ENCODE results near the gene TRIM56. TPM values are rescaled to one million over a fixed set of nuclear protein-coding genes. Genes with fewer than 3 reads are reported as not detected.

The TRIM56 gene
- total RNA-seq, 1 donor from 2014 or later, result 16.0 TPM

- TF ChIP-seq CTCF (conservative IDR thresholded peaks at IDR 0.05), result peak; percentile 68
- Mint-ChIP-seq H3K9me3 (peaks cover 5% of the 10 kb centered on the region), H3K27me3 (ENCODE audit: low read depth) (peaks cover 2% of the 10 kb centered on the region), H3K36me3 (ENCODE audit: low read depth) (peaks cover 10% of the 10 kb centered on the region), H3K4me3 (no peak overlapping the region), H3K4me1 (peaks cover 12% of the 10 kb centered on the region), H3K27ac (ENCODE audit: unreplicated experiment) (no peak overlapping the region)
- peak; percentile 51 for DNase-seq (ENCODE audit: low read depth, low spot score)
Observed at GRCh38 chr7:101094791-101095375, 9.6 kb downstream of the TRIM56 start.

- Mint-ChIP-seq H3K4me1 (peaks cover 17% of the 10 kb centered on the region), H3K36me3 (ENCODE audit: low read depth) (peaks cover 3% of the 10 kb centered on the region), H3K27me3 (ENCODE audit: low read depth) (peaks cover 2% of the 10 kb centered on the region), H3K4me3 (no peak overlapping the region), H3K9me3 (no peaks in the 10 kb centered on the region), H3K27ac (ENCODE audit: unreplicated experiment) (no peak overlapping the region)
- TF ChIP-seq CTCF (conservative IDR thresholded peaks at IDR 0.05), result no peak
- no peak for DNase-seq (ENCODE audit: low read depth, low spot score)
Observed at GRCh38 chr7:101096331-101096956, 11.2 kb downstream of the TRIM56 start.

GRCh38 chr7:101096957-101097347 is 11.7 kb downstream of the TRIM56 start:
- no peak overlapping the region for H3K4me3 Mint-ChIP-seq
- TF ChIP-seq CTCF (conservative IDR thresholded peaks at IDR 0.05), result no peak
- DNase-seq (ENCODE audit: low read depth, low spot score), result no peak
- no peaks in the 10 kb centered on the region for H3K9me3 Mint-ChIP-seq
- H3K27ac Mint-ChIP-seq (ENCODE audit: unreplicated experiment), result no peak overlapping the region
- H3K27me3 Mint-ChIP-seq (ENCODE audit: low read depth), result peaks cover 2% of the 10 kb centered on the region
- H3K36me3 Mint-ChIP-seq (ENCODE audit: low read depth), result peaks cover 3% of the 10 kb centered on the region
- H3K4me1 Mint-ChIP-seq, result peaks cover 17% of the 10 kb centered on the region

- no peak for DNase-seq (ENCODE audit: low read depth, low spot score)
- Mint-ChIP-seq H3K27ac (ENCODE audit: unreplicated experiment) (no peak overlapping the region), H3K4me3 (no peak overlapping the region), H3K9me3 (no peaks in the 10 kb centered on the region), H3K27me3 (ENCODE audit: low read depth) (peaks cover 2% of the 10 kb centered on the region), H3K4me1 (peaks cover 17% of the 10 kb centered on the region), H3K36me3 (ENCODE audit: low read depth) (peaks cover 3% of the 10 kb centered on the region)
- no peak for TF ChIP-seq CTCF (conservative IDR thresholded peaks at IDR 0.05)
Observed at GRCh38 chr7:101097561-101097960, 12.3 kb downstream of the TRIM56 start.

- H3K4me3 Mint-ChIP-seq, result peak overlapping the region; percentile 24
- DNase-seq (ENCODE audit: low read depth, low spot score), result peak; percentile 36
- no peaks in the 10 kb centered on the region for H3K36me3 Mint-ChIP-seq (ENCODE audit: low read depth)
- H3K27ac Mint-ChIP-seq (ENCODE audit: unreplicated experiment), result peak overlapping the region; percentile 85
- H3K9me3 Mint-ChIP-seq, result no peaks in the 10 kb centered on the region
- peaks cover 2% of the 10 kb centered on the region for H3K27me3 Mint-ChIP-seq (ENCODE audit: low read depth)
- peaks cover 17% of the 10 kb centered on the region for H3K4me1 Mint-ChIP-seq
- TF ChIP-seq CTCF (conservative IDR thresholded peaks at IDR 0.05), result no peak
Observed at GRCh38 chr7:101099969-101100781, 14.9 kb downstream of the TRIM56 start.
